Hematopoietic multipotent progenitor cell (in vitro differentiated cells): ENCODE results near the gene SYK. TPM values are rescaled to one million over a fixed set of nuclear protein-coding genes. Genes with fewer than 3 reads are reported as not detected.

Source experiments
- DNase-seq, 3 donors: peaks; one replicate each; pipeline ENCODE4 v3.0.0-alpha.2; 2011 to 2015; ENCODE audit warnings: low read depth in 2 of 3, low spot score in 2 of 3
- total RNA-seq: library from RNA; depleted of rRNA; stranded (reverse); fragments of >200 nt; gene quantifications from one replicate; pipeline ENCODE4 v1.2.3, GENCODE V29; 2012

Gene SYK
- total RNA-seq, 1 donor, result 62.7 TPM

- no peak for DNase-seq
These were observed 41.9 kb downstream of the SYK start for GRCh38 chr9:90843525-90843924.

DNA sequence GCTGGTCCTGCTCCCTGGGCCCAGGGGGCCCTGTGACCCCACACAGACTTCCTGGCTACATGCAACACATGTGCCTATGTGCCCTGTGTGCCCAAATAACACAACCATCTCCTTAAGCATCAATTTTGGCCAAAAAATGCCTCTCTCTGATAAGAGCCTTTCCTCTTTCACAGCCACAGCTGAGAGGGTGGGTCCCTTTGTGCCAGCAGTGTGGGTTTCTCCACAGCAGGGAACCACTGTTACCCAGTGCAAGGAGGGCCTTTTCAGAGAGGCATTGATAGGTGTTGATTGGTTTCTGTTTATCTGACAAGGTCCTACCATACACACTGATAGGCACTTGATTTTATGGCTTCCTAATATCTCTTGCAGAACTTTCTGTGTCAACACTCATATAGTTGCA is 42.7 kb downstream of the SYK start:
- no peak for DNase-seq

DNA sequence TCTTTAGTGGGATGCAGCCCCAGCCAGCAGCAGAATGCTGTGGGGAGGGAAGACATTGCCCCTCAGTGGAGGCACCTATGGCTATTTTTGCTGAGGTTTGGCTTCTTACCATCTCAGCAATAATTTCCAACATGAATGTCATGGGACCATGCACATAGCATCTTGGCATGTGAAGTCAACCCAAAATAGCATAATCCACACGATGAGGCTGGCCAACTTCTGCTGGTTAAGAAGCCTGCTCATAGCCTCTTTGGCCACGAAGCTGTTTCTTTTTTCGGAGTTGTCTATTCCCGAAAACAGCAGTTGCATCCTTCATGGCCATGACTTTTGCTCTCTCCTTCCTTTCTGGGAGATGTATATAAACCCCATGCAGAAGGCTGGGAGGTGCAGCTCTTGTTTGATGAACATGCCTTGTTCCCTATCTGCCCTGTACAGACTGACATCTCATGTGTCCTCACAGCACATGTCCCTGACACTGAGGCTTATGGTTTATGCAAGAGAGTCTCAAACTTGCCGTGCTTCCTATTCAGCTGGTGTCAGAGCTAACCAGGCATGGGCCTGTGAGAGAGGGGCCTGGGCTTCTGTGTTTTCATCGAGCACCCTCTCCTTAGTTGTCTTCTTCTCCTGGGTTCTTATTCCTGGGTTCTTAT is 45.3 kb downstream of the SYK start:
- no peak for DNase-seq

- no peak for DNase-seq
These were observed 46.4 kb downstream of the SYK start for GRCh38 chr9:90847971-90848370.

DNA sequence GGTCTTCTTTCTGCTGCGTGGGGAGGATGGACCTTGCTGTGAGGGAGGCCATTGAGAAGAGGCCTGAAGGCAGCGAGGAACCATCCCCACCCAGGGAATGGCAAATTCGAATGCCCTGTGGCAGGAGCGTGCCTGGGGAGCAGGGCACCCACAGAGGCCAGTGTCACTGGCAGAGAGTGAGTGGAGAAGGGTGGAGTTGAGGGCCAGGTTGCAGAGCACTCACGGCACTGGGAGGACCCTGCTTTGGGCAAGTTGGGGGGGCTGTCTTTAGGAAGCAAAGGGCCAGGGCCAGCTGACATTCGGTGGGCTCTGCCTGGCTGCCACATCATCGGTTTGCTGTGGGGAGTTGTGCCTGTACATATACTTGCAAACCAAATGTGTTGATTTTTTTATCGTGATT is 47.2 kb downstream of the SYK start:
- DNase-seq, result no peak

DNA sequence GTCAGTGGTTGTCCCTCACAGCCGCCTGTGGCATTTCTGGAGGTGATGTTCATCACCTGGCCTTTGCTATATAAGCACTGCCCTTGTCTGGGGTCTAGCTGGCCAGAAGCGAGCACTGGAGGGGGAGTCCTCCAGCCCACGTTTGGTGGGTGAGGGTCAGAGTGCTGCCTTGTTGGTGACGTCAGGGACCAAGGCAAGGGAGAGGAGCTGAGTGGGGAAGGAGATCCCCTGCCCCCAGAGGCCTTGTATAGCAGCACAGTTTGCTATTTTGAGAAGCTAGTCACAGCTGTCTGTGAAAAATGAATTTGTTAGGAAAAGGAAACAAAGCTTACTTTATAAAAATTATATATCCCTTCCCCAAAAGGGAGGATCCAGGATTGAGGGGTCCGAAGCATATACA is 49.8 kb downstream of the SYK start:
- DNase-seq, result no peak

- DNase-seq, result no peak
These were observed 52.3 kb downstream of the SYK start for GRCh38 chr9:90853945-90854344.

DNA sequence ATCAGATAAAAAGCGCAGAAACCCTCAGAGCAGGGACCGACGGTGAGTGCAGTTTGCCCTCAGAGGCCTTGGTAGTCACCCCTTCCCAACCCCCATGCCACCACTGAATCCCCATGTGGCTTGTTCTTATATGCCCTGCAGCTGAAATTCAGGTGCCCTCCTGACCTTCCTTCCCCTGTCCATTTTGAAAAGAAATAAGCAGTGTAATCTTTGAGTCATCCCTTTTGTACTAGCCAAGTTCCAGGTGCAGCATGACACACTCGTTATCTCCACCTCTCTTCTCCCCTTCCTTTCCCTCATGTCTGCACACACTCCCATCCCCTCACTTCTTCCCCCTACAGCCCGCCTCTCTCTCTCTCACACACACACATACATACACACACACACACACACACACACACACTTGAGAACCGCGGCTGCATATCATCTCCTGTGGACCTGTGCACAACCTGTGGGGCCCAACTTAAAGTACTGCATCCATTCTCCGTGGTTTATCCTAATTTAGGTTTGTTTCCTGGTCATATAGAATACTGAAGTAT is 53.1 kb downstream of the SYK start:
- no peak for DNase-seq

- DNase-seq, result no peak
These were observed 53.7 kb downstream of the SYK start for GRCh38 chr9:90855208-90855902.

DNA sequence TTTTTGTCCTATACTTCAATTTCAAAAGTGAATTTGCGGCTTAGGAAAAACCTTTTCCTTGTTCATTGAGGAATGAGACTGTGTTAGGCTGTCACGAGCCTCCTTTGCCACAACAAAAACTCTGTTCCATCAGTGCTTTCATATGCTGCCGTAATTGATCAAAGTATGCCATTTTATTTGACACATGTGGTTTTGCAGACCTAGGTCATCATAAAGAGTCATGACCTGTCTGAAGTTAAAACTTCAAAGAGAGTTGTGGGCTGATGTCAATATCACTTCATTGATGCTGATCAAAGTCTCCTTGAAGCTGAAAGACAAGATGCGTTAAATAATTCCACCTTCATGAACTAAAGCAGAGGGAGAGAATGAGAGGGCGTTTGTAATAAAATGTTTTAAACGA is 55.5 kb downstream of the SYK start:
- no peak for DNase-seq

GRCh38 chr9:90857855-90858254 is 56.2 kb downstream of the SYK start:
- no peak for DNase-seq

DNA sequence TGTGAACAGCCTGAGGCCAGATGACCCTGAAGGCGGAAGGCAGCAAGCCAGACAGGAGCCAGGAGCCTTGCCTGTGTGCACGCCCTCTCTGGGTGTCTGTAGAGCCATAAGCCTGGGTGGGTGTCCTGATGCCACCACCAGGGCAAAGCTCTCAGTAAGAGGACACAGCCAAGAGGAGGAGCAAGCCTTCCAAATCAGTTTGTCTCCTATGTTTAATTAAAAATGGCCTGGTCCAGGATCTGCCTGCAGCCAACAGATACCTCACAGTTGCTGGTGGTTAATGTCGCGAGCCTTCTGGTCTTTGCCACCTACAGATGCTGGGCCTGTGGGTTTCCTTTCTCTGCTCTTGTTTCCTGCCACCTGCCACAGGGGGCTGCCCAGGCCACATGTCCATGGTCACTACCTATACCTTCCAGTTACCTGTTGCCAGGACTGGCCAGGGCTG is 56.9 kb downstream of the SYK start:
- peak in 1 of 3 donors; percentile 66 for DNase-seq

DNA sequence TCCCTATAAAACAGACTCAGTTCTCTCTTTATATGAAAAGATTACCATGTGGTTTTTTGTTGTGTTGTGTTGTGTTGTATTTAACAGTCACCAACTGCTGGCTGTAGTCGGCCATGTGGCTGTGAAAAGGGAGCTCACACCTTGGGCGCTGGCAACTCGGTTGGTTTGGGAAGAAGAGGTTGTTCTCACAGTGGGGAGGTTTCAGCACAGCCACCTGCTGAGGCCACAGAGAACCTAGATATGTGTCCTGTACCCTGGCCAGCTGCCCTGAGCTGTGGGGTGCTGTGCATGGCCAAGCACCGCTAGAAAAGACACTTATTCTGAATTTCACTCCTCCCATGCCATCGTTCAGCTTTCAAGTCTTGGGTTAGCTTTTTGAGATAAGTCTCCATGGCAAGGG is 58.8 kb downstream of the SYK start:
- DNase-seq, result no peak

DNA sequence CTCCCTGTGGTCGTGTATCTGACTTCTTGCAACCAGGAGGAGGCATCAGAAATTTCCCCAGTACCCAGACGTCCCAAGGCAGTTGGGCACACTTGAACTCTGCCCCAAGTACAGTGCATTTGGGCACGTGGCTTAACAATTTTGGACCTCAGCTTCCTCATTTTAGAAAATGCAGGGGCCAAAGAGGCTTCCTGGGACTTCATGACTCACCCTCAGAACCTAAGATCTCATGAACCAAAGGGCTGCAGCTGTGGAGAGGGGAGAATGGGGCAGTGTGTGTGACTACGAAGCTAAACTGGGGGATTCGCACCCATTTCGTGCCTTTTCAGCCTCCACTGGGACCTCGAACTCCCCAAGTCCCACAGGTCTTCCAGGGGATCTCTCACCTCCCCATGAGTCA is 59.2 kb downstream of the SYK start:
- peak in 2 of 3 donors; percentile 35 to 41 for DNase-seq

DNA sequence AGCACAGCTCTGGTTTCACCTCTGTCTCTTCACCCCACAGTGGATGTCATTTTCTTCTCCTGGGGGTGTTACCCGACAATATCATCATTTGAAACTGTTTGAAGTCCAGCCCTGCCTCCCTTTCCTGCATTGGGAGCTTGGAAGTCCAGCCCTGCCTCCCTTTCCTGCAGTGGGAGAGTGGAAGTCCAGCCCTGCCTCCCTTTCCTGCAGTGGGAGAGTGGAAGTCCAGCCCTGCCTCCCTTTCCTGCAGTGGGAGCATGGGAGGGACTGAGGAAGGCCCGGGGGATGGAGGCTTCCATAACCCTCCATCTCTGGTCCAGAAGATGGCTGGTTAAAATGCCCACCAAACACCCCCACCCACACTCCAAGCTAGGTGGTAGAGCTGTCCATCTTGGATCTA is 59.8 kb downstream of the SYK start:
- DNase-seq, result no peak

DNA sequence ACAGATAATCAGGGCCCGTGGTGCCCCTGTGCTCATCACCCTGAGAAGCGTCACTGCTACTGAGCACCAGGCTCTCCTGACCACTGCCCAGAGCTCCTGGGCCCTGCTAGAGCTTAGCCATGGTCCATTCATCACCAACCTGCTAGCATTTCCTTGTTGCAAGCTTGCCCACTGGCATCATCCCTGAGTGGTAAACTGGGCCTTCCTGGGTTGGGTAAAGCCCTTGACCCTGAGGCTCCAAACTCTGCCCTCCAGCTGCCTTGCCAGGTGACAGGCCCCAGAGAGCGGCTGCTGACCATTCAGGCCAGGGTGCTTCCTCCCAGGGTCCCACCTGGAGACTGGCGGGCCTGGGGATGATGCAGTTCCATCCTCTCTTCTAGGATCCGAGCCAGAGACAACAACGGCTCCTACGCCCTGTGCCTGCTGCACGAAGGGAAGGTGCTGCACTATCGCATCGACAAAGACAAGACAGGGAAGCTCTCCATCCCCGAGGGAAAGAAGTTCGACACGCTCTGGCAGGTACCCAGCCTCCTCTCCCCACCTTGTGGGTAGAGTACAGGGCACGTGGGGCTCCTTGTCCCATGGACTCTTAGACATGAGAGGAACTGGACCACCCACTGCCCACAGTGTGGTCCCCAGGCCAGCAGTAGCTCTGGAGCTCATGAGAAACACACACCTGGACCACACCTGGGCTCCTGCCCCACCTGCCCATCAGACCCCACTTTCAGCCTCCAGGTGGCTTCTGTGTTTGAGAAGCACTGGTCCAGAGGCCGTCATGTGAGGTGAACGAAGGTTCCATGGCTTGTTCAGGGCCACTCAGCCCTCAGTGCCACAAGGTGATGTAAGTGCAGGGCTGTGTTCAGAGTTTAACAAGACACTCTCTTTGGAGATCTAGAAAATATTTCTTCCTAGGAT is 60.5 kb downstream of the SYK start:
- no peak for DNase-seq

DNA sequence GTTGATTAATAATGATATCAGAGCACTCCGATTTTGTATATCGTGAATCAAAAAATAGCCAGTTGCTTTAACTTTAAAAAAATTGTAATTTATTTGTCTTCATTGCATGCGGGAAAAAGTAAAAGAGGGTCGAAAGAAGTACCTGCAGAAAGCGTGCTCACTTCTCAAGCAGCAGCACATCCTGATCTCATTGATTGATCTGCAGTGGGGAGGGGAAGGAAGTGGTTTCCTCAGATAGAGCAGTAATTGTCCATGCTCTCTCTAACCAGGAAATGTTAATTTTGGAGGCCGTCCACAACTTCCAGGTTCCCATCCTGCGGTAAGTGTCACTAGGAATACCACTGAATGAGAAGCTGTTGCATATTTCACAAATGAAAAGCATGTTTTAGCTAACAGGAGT is 63.2 kb downstream of the SYK start:
- no peak for DNase-seq

DNA sequence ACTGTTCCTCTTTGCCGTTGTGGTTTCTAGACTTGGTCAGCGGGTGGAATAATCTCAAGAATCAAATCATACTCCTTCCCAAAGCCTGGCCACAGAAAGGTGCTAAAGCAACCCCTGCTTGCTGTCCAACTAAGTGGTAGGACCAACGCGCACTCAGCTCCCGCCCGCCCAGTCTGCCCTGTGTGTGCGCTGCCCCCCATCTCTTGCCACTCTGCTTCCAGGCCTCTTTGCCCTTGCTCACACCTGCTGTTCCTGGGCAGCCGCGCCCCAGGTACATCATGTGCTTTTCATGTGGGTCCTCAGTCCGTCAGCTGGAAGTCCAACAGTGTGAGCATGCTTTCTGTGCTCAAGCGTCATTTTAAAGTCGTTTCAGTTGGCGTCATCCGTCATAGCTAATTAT is 65.5 kb downstream of the SYK start:
- DNase-seq, result no peak

GRCh38 chr9:90868555-90868954 is 66.9 kb downstream of the SYK start:
- no peak for DNase-seq

DNA sequence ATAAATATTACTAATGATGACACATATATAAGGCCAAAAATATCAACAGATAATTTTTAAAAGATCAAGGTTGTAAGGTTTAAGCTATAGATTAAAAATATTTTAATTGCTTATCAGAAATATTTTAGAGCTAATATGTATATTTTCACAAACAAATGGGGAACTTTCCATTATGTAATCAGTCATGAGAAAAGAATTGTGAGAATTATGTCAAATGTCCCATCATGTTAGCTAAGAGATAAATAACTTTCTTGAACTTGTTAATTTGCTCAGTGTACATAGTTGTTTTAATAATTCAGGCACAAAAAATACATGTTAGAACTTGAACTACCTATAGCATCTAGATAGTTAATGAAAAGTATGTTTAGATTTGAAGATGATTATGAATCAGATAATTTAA is 67.7 kb downstream of the SYK start:
- no peak for DNase-seq

DNA sequence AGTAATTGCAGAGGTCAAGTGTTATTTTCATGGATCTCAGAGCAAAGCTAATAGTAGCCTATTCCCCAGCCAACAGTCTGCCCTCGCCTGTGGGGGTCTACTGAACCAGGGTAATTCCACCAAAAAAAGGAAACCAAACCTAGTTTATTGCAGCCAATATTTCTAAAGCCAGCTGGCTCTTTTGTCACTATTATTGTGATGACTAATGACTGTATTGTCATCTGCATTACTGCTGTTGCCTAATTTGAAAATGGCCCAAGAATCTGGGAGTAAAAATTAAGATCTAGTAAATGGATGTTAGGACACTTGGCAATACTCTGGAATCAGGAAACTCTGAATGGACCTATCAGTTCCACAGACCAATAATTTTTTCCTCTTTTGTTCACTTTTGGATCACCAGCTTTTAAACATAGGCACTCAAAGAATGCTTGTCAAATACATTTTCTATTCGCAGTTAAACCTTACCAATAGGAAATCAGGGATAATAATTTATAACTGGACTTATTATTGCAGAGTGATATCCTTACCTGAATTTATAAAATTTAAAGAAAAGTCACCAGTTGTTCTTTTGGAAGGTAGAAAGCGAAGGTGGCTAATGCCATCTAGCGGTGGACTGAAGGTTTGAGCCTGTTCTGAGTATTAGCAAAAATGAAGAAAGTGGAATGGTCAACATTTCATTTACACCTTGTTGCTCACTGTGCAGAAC is 69.2 kb downstream of the SYK start:
- peak; percentile 18 to 75 (median 42) for DNase-seq
